GM23248 (cell line): Measurements from ENCODE around the gene ATP2B2.

Experiments
- EZH2 ChIP-seq: fragments of 200-600 bp; sonication (generic); IDR thresholded peaks from 2 replicates; pipeline ENCODE4 v1.6.1; 2018; ENCODE audit warnings: antibody characterized with exemption, mild to moderate bottlenecking; ENCODE audit not compliant: insufficient read depth, poor library complexity, severe bottlenecking
- EZH2phosphoT487 ChIP-seq: fragments of 200-600 bp; sonication (generic); IDR thresholded peaks from 2 replicates; pipeline ENCODE4 v1.6.1; 2018; ENCODE audit warnings: antibody characterized with exemption, moderate library complexity, mild to moderate bottlenecking, low read depth; ENCODE audit not compliant: insufficient read depth

DNA sequence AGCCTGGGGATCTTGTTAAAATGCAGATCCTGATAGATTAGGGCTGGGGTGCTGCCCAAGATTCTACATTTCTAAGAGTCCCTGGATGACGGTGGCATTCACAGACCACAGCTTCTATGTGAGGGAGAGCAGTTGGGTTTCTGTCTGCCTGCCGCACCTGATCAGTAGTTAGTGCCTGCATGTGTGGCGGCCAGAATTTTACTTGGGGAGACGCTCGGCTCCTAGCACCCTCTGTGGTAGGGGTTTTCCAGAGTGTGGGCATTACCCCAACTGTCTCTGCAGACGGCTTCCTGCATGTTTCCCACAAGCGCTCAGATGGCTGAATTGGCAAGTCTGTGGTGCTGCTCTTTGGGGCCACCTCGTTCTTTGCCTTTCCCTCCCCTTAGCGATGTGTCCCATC is 220.9 kb downstream of the ATP2B2 start:
- TF ChIP-seq EZH2 (no peak), EZH2phosphoT487 (no peak)
